ENCODE measurements around the gene ZBTB16. TPM values are rescaled to one million over a fixed set of nuclear protein-coding genes. Genes with fewer than 3 reads are reported as not detected.

ZBTB16 gene
- total and polyA plus RNA-seq, 2 experiments from 2014 or later = 8.7 to 10.5 TPM

DNA sequence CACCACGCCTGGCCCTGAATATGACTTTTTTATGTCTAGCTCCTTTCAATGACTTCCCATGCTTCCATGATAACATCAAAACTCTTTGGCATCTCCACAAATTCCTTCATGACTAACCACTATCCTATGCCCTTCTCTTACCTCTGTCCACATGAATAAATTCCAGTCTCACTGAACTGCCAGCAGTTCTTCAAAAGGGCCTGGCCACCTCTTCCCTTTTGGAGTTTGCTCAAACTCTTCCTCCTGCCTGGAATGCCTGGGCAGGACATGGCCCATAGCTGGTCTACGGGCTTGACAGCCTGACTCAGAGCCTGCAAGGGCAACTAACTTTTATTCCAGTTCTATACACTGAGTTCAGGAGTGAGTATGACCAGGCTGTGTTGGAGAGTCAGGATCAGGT, 41.8 kb upstream of the ZBTB16 start:
- Histone ChIP-seq H3K27me3 (peaks cover 6% of the 10 kb centered on the region), H3K36me3 (no peaks in the 10 kb centered on the region), H3K27ac (no peak overlapping the region), H3K4me3 (no peak overlapping the region), H3K4me1 (ENCODE audit: low read depth) (no peaks in the 10 kb centered on the region), H3K9me3 (ENCODE audit: low read depth) (no peaks in the 10 kb centered on the region)
- DNase-seq (ENCODE audit: low read depth in 1 of 2, low spot score in 1 of 2) = peak in 1 of 2 donors; percentile 21
- TF ChIP-seq, protein P1, sequence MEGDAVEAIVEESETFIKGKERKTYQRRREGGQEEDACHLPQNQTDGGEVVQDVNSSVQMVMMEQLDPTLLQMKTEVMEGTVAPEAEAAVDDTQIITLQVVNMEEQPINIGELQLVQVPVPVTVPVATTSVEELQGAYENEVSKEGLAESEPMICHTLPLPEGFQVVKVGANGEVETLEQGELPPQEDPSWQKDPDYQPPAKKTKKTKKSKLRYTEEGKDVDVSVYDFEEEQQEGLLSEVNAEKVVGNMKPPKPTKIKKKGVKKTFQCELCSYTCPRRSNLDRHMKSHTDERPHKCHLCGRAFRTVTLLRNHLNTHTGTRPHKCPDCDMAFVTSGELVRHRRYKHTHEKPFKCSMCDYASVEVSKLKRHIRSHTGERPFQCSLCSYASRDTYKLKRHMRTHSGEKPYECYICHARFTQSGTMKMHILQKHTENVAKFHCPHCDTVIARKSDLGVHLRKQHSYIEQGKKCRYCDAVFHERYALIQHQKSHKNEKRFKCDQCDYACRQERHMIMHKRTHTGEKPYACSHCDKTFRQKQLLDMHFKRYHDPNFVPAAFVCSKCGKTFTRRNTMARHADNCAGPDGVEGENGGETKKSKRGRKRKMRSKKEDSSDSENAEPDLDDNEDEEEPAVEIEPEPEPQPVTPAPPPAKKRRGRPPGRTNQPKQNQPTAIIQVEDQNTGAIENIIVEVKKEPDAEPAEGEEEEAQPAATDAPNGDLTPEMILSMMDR (IDR thresholded peaks at IDR 0.05; ENCODE audit: low read depth, low read length) = no peak

DNA sequence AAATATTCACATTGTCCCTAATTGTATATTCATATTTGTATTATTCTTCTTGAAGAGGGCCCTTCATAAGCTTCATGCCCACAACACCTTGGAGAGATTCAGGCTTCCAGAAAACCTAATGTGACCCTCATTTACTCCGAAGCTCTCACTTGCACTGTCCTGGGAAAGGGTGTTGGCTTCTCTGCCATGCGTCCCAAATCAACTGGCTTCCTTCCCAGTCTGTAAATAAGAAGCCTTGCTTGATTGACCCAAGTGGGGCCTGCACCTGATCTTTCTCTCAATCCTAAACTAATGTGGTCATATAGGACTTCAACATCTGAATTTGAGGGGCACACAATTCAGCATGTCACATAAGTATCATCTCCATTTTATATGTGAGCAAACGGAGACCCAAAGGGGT, 40.5 kb upstream of the ZBTB16 start:
- TF ChIP-seq, protein P1 (IDR thresholded peaks at IDR 0.05; ENCODE audit: low read depth, low read length) = no peak
- H3K27me3 ChIP-seq = peaks cover 6% of the 10 kb centered on the region
- H3K9me3 ChIP-seq (ENCODE audit: low read depth) = no peaks in the 10 kb centered on the region
- no peaks in the 10 kb centered on the region for H3K36me3 ChIP-seq
- no peaks in the 10 kb centered on the region for H3K4me1 ChIP-seq (ENCODE audit: low read depth)
- H3K4me3 ChIP-seq = no peak overlapping the region
- DNase-seq (ENCODE audit: low read depth in 1 of 2, low spot score in 1 of 2) = no peak
- H3K27ac ChIP-seq = no peak overlapping the region

DNA sequence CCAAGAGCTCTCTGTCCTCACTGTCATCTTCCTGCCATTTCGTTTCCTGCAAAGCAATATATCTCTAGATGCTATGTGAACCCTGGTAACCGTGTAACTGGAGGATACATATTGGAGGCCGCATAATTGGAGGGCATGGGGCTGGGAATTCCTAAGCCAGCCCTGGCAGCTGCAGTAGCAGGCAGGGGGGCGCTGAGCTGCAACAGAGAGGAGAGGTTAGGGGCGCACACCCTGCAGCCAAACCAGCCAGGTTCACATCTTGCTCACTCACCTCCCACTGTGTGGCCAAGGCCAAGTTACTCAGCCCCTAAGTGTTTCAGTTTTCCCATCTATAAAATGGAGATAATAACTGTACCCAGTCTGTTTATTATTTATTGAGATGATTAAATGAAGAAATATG, 39.9 kb upstream of the ZBTB16 start:
- no peak for DNase-seq (ENCODE audit: low read depth in 1 of 2, low spot score in 1 of 2)
- Histone ChIP-seq H3K27ac (no peak overlapping the region), H3K27me3 (peaks cover 6% of the 10 kb centered on the region), H3K36me3 (no peaks in the 10 kb centered on the region), H3K9me3 (ENCODE audit: low read depth) (no peaks in the 10 kb centered on the region), H3K4me1 (ENCODE audit: low read depth) (no peaks in the 10 kb centered on the region), H3K4me3 (no peak overlapping the region)
- TF ChIP-seq, protein P1 (IDR thresholded peaks at IDR 0.05; ENCODE audit: low read depth, low read length) = no peak

DNA sequence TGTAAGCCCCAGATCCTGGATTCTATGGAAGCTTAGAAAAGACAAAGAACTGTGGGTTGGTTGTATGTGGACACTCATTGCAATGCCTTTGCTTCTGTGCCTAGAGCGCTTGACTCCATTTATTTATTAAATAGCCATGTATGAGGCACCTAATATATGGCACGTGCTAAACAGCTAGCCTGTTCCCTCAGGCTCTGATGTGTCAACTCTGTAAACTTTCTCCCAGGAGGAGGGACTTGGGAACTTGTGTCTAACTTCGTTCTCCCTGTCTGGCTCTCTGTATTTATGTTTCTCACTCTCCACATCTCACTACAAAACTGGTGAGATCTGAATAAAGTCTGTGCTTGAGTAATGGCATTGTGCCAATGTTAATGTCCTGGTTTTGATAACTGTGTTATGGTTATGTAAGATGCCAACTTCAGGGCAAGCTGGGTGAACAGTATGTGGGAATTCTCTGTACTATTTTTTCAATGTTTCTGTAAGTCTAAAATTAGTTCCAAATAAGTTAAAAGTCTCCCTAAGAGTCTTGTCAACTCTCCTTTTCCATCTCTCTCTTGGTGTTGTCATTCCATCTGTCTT, 34.1 kb upstream of the ZBTB16 start:
- Histone ChIP-seq H3K27ac (no peak overlapping the region), H3K36me3 (no peaks in the 10 kb centered on the region), H3K27me3 (peaks cover 30% of the 10 kb centered on the region), H3K4me3 (no peak overlapping the region), H3K4me1 (ENCODE audit: low read depth) (no peaks in the 10 kb centered on the region), H3K9me3 (ENCODE audit: low read depth) (no peaks in the 10 kb centered on the region)
- TF ChIP-seq, protein P1 (IDR thresholded peaks at IDR 0.05; ENCODE audit: low read depth, low read length) = no peak
- no peak for DNase-seq (ENCODE audit: low read depth in 1 of 2, low spot score in 1 of 2)

DNA sequence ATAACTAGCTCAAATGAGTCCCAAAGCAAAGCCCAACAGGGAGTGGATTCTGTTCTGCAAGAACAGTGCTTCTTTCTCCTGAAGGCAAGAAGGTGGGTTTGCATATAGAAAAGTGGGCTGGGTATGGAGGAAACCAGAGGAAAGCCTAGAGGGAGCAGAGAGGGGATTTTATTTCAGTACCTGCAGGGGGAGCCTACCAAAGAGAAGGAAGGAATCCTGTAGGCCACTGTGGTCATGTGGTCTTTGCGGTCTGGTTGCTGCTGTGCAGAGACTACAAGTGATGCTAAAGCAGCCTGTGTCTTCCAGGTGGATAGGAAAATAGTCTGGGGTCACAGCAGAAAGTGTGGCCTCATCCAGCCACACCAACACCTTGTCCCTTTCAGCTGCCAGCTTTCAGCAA, 33.2 kb upstream of the ZBTB16 start:
- H3K9me3 ChIP-seq (ENCODE audit: low read depth) = no peaks in the 10 kb centered on the region
- H3K27ac ChIP-seq = no peak overlapping the region
- peaks cover 36% of the 10 kb centered on the region for H3K27me3 ChIP-seq
- peak; percentile 50 to 51 for DNase-seq (ENCODE audit: low read depth in 1 of 2, low spot score in 1 of 2)
- H3K4me1 ChIP-seq (ENCODE audit: low read depth) = no peaks in the 10 kb centered on the region
- no peak overlapping the region for H3K4me3 ChIP-seq
- TF ChIP-seq, protein P1 (IDR thresholded peaks at IDR 0.05; ENCODE audit: low read depth, low read length) = peak; percentile 42
- H3K36me3 ChIP-seq = no peaks in the 10 kb centered on the region

All from cardiac muscle cell (in vitro differentiated cells and primary cell).